H7 (cell line): Measurements from ENCODE around the gene GANAB. TPM values are rescaled to one million over a fixed set of nuclear protein-coding genes. Genes with fewer than 3 reads are reported as not detected.
"Not testable (repeated sequence)": the region's sequence is repeated elsewhere in the genome, so short reads cannot be mapped to it uniquely, and the experiment has no call there.

ENCODE experiments used
- DNase-seq: peaks from one replicate; pipeline ENCODE4 v3.0.0; 2012
- H3K27me3 ChIP-seq: 2 replicates; pipeline ENCODE4 v1.6.0; 2011; ENCODE audit warnings: mild to moderate bottlenecking, low read length; ENCODE audit not compliant: control insufficient read depth, insufficient read depth
- H3K36me3 ChIP-seq: replicated peaks from 2 replicates; pipeline ENCODE4 v1.5.1; 2011; ENCODE audit warnings: low read length; ENCODE audit not compliant: control insufficient read depth, insufficient read depth
- H3K4me3 ChIP-seq: 2 replicates; pipeline ENCODE4 v1.5.1; 2011; ENCODE audit warnings: low read depth, mild to moderate bottlenecking, control low read depth, low read length, moderate library complexity; ENCODE audit not compliant: insufficient read depth
- total RNA-seq: library from RNA; depleted of rRNA; stranded (reverse); fragments of >200 nt; shearing (Covaris generic); gene quantifications from 2 replicates; pipeline ENCODE4 v1.2.3, GENCODE V29; 2014

Gene GANAB
- total RNA-seq, 1 experiment from 2014 or later = 181 TPM

DNA sequence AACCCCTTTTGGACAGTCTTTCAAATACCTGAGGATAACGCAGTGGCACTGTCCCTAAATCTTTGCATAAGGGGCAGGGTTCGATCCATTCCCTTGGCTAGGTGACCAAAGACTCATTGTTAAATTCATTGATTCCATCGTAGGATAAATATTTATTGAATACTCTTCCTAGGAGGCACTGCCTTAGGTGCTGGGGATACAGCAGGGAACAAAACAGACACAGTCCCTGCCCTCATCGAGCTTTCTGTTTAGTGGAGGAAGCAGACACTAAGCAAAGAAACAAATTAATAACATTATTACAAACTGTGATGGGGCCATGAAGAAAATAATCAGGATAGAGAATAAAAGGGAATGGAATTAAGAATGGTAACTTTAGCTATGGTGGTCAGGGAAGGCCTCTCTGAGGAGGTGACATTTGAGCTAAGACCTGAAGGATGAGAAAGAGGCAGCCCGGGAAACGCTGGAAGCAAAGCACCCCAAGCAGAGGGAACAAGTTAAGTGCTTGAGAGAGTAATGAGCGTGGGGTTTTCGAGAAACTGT is 25.3 kb downstream of the GANAB start:
- DNase-seq = no peak
- Histone ChIP-seq H3K36me3 (peaks cover 11% of the 10 kb centered on the region), H3K27me3 (no peaks in the 10 kb centered on the region), H3K4me3 (peak overlapping the region; percentile 77)

DNA sequence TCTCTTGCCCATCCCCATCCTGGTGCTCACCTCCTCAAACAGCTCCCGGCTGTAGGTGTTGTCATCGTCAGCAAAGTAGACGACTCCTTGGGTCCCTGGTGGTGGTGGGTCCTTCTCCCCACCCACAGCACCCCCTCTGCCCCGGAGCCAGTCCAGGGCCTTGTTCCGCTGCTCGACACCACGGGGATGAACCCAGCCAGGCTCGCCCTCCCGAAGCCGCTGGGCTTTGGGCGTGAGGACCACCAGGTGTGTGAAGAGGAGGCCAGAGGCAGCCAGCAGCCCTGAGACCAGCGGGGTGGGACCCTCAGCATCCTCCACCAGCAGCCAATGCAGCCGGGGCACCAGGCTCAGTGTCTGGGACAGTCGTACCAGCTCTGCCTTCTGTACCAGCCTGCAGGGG is 29.5 kb downstream of the GANAB start:
- DNase-seq, H3K4me3 ChIP-seq, H3K36me3 ChIP-seq, H3K27me3 ChIP-seq: not testable (repeated sequence)

DNA sequence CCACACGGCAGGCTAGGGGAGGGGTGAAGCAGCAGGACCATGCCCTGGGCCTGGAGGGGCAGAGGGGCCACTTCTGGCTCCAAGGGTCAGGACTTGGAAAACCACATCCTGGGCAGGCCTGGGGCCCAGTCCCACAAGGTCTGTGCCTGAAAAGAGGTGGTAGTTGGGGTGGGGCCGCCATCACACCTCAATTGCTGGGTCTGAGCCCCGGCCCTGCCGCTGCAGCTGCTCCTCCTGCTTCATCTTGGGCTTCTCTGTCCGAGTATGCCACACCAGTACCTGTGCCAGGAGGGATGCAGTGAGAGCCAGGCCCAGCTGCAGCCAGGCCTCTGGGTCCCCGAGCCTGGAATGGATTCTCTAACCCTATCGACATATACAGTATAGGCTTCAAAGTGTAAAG is 30.9 kb downstream of the GANAB start:
- no peaks in the 10 kb centered on the region for H3K36me3 ChIP-seq
- no peak overlapping the region for H3K4me3 ChIP-seq
- no peak for DNase-seq
- peaks cover 4% of the 10 kb centered on the region for H3K27me3 ChIP-seq

DNA sequence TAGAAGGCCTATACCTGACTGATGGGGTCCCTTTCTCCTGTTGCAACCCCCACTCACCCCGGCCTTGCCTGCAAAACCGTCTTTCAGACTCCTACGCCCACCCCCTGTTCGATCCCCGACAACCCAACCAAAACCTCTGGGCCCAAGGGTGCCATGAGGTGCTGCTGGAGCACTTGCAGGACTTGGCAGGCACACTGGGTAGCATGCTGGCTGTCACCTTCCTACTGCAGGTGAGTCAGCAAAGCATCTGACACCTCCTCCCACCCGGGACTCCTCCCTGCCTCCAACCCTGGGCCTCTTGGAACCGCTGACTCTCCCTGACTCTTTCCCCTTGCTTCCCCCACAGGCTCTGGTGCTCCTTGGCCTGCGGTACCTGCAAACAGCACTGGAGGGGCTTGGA is 32.1 kb downstream of the GANAB start:
- Histone ChIP-seq H3K4me3 (no peak overlapping the region), H3K27me3 (peaks cover 4% of the 10 kb centered on the region), H3K36me3 (no peaks in the 10 kb centered on the region; the same call in 1 of the 2 replicates)
- DNase-seq = no peak

DNA sequence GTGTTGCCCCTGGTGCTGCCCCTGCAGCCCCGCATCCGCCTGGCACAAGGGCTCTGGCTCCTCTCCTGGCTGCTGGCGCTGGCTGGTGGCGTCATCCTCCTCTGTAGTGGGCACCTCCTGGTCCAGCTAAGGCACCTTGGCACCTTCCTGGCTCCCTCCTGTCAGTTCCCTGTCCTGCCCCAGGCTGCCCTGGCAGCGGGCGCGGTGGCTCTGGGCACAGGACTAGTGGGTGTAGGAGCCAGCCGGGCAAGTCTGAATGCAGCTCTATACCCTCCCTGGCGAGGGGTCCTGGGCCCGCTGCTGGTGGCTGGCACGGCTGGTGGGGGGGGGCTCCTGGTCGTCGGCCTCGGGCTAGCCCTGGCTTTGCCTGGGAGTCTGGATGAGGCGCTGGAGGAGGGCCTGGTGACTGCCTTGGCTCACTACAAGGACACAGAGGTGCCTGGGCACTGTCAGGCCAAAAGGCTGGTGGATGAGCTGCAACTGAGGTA is 33.1 kb downstream of the GANAB start:
- Histone ChIP-seq H3K27me3 (peaks cover 4% of the 10 kb centered on the region), H3K4me3 (peak overlapping the region; percentile 24; the same call in 1 of the 2 replicates)
- no peak for DNase-seq

DNA sequence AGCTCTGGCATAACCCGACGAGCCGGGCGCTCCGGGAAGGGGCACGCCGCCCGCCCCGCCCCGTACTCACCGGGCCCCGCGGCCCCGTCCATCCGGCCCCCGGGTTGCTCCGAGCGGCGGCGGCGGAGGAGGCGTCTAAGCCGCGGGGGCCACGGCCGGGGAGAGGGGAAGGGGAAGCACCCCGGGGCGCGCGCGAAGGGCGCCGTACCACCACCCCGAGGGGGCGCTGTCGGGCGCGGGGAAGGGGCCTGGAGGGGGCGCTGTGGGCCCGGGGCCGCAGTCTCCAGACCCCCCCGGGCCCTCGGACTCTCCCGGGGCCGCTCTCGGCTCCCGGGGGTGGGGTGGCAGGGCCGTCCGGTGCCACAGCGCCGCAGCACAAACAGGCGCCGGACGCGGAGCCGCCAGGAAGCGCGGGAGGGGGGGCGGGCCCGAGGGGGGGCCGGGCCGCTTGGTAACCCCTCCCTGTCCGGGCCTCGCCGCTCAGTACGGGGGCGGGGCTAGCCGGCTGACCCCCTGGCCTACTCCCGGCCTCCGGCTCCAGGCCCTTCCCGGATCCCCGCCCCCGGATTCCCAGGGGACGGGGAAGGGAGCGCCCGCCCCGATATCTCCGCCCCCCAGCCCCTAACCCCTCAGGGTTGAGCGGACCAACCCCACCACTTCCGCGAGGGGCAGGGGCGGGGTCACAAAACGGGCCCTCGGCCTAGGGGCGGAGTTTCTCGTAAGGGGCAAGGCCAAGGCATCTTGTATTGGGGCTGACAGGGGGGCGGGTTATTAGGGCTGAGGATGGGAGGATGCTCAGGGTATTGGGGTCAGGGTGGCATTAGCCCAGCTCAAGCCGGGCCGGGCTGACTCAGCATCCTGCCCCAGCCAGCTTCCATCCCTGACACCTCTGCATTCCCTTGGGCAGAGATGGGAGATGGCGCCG is 33.8 kb downstream of the GANAB start, which contains the start of the genes EML3 and ROM1:
TSS of gene EML3 (minus strand) at position 410 of the 925 bp plus-strand sequence. CDS start at position 92, 318 bp downstream.
TSS of gene ROM1 (plus strand) at position 892 of the 925 bp plus-strand sequence. CDS start at position 917, 25 bp downstream.
- H3K36me3 ChIP-seq = no peaks in the 10 kb centered on the region; the same call in 1 of the 2 replicates
- peaks cover 4% of the 10 kb centered on the region for H3K27me3 ChIP-seq
- peak; percentile 100 for DNase-seq
- H3K4me3 ChIP-seq = peak within 1 kb of the TSS; percentile 70

More for the DNA sequence above, 33.1 kb downstream of the GANAB start:
- no peaks in the 10 kb centered on the region; the same call in 1 of the 2 replicates for H3K36me3 ChIP-seq

DNA sequence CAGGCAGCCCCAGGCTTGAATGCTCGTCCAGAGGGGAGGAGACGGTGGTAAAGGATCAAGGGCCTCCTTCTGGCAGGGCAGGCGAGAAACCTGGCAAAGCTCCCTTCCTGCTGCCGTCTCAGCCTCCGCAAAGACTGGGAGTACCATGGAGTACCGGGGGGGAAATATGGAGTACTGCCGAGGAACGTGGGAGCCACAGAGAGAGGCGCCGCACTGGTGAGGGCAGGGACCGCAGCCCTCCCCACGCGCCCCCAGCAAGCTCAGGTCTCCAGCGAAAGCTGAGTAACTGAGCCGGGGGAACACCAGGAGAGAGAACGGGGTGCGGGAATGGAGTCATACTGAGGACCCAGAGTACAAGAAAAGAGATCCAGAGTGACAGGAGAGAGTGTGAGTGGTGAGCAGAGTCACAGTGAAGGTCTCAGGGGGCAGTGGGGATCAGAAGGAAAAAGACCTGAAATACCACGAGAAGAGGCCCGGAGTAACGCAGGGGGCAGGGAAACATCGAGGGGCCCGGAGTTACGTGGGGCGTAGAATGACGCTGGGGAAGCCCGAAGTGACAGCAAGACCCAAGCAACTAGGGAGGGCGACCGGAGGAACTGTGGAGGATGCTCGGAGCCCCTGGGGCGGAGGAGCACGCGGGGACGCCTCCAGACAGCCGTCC is 34.6 kb downstream of the GANAB start:
- Histone ChIP-seq H3K36me3 (no peaks in the 10 kb centered on the region; the same call in 1 of the 2 replicates), H3K27me3 (peaks cover 4% of the 10 kb centered on the region), H3K4me3 (peak overlapping the region; percentile 70)
- peak; percentile 79 for DNase-seq

DNA sequence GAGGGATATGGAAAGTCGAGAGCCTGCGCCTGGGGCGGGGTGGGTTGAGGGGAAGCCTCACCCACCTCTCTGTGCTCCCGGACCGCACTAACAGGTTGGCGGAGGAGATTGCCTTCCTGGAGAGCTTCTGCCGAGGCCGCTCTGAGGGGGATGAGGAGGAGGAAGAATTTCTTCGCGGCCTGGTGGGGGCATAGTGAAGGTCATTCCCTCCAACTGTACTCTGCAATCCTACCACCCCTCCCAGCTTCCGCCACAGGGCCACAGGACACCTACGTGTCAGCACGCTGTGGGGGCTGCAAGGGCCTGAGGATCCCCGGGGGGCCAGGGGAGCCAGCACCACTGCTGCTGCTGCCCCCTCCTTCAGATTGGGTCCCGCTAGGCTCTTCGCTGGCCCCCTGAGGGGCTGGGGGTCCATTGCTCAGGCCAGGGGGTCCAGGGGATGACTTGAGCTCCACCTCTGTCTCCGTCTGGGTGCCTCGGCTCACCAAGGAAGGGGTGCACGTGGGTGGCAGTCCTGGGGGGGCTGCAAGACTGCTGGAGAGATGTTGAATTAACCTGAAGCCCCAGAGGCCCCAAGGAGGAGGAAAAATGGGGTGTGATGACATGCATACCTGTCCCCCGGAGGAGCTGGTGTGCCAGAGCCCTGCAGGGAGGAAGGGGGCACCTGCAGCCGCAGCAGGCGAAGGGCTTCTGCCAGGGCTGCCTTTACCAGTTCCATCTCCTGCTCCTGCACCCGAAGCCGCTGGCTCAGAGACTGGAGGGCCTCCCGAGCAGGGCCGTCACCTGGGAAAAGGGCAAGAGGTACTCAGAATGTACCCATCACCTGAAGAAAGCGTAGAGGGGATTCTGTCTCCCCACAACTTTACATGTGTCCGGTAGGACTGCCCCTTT is 35.4 kb downstream of the GANAB start:
- DNase-seq = no peak
- H3K36me3 ChIP-seq = no peaks in the 10 kb centered on the region; the same call in 1 of the 2 replicates
- peak overlapping the region; percentile 70 for H3K4me3 ChIP-seq
- H3K27me3 ChIP-seq = peaks cover 4% of the 10 kb centered on the region

DNA sequence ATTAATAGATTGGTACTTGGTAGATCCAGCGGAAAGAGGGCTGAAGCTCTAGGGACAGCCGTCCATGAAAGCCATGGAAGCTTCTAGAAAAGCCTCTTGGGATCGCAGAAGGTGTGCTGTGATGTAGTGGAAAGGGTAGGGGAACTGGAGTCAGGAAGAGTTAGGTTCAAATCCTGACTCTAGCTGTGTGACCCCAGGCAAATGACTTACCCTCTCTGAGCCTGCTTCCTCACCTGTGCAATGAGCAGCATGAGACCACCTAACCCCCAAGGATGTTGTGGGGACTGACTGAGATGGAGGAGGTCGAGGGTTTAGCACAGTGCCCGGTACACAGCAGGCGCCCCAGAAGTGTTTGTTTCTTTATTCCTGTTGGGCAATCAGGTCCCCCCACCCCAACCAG is 36.0 kb downstream of the GANAB start:
- Histone ChIP-seq H3K36me3 (no peaks in the 10 kb centered on the region; the same call in 1 of the 2 replicates), H3K27me3 (peaks cover 4% of the 10 kb centered on the region), H3K4me3 (no peak overlapping the region)
- DNase-seq = no peak

DNA sequence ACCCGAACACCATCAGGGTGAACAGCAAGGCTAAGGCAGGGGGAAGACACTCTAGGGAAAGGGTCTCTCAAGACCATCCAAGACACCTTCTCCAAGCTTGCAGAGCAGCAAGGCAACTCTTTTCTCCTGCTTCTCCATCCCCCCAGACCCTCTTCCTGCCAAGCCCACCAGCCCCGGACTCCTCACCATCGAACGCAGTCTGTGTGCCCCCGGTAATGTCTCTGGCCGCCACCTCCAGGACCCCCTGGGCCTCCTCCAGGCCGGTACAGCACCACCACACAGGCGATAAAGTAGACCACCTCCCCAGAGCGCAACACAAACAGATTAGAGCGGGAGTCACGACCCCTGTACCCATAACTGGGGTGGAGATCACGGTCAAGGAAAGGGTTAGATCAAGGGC is 37.6 kb downstream of the GANAB start:
- Histone ChIP-seq H3K27me3 (peaks cover 8% of the 10 kb centered on the region), H3K4me3 (no peak overlapping the region)

DNA sequence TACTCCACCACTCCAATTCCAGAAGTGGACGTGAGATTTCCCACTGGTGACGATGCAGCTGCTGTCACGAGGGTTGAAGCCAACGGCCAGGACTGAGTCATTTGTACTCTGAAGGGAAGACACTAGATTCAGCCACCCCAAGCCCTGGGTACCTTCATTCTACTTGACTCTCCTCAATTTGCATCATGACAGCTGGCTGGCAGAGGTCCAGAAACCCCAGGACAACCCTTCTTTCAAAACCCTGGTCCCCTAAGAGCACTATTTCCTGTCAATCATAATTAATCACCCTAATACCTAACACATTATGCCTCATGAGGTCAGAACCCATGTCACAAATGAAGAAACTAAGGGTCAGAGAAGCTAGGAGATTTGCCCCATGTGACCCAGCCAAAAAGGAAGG is 38.7 kb downstream of the GANAB start:
- Histone ChIP-seq H3K27me3 (peaks cover 18% of the 10 kb centered on the region), H3K36me3 (peaks cover 1% of the 10 kb centered on the region; the same call in 1 of the 2 replicates), H3K4me3 (no peak overlapping the region)
- no peak for DNase-seq

More for the DNA sequence above, 37.6 kb downstream of the GANAB start:
- no peak for DNase-seq
- peaks cover 1% of the 10 kb centered on the region; the same call in 1 of the 2 replicates for H3K36me3 ChIP-seq

DNA sequence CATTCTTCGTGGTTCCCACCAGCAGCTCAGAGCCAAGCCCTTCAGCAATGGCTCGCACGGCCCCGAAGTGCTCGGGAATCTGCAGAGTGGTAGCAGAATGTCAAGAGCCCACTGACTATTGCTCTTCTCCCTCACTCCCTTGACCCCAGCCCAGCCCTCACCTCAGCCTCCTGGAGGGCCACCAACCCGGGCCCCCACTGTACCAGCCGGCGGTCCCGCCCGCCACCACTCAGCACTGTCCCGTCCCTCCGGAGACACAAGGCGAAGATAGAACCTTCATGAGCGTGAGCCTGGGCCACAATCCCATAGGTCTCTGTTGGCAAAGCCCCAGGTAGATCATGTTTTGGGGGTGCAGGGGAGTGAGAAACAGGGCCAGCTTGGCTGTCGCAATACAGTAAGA is 40.5 kb downstream of the GANAB start:
- no peak for DNase-seq
- H3K27me3 ChIP-seq = peaks cover 19% of the 10 kb centered on the region
- H3K36me3 ChIP-seq = peaks cover 1% of the 10 kb centered on the region; the same call in 1 of the 2 replicates
- no peak overlapping the region for H3K4me3 ChIP-seq

DNA sequence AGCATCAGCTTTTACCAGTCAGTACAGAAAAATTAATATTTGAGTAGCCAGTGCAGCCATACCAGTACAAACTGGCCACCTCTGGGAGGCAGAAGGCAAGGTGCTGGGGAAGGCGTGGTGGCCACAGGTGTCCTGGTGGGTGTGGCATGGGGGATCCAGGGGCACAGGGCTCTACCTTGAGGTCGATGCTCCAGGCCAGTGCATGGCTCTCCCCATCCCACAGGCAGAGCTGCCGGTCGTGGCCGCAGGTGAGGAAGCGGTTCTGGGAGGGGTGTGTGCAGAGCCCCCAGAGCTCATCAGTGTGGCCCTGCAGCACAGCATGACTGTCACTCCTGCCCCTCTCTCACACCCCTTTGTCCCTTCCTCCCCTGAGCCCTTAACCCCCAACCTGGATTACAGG is 40.9 kb downstream of the GANAB start:
- Histone ChIP-seq H3K27me3 (peaks cover 22% of the 10 kb centered on the region), H3K36me3 (peaks cover 1% of the 10 kb centered on the region; the same call in 1 of the 2 replicates), H3K4me3 (no peak overlapping the region)
- DNase-seq = no peak
